ENCODE measurements around the gene TUSC2.

TUSC2 gene

DNA sequence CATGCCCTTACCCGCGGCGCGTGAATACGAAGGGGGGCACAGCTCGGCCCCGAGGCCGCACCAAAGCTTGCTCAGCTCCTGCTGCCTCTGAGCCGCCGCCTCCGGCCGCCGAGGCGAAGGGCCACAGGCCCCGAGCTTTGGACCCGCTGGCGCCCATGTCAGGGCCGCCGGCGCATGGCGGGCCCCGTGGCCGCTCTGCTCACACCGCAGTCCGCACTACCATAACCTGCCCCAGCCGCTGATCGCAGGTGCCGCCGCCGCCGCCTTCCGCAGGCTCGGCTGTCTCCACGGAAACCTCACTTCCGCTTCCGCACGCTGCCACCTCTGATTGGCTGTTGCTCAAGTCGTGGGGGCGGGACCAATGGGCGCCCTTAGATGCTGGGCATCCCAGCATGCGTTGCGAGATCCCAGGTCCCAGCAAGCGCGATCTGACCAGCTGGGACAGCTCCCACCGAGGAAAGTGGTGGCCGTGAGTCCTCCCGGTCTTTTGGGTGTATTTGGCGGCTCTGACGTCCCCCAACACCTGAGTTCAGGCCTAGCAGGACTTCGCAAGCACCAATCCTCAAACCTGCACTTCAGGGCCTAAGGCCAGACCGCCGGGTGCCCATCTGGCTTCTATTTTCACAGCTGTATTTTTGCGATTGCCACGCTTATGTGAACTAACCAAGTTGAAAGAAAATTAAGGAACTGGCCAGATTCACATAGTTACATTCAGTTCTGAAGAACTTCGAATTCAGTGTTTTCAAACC lies at the start of gene TUSC2:
TUSC2 (minus strand) TSS at position 281 of the 749 bp plus-strand sequence; CDS start at position 157, 124 bp downstream.
- Histone ChIP-seq H2AFZ (ENCODE audit: low read depth, low read length) (peak within 1 kb of the TSS; percentile 78), H4K20me1 (ENCODE audit: insufficient read depth, low read length) (peaks cover 31% of the 10 kb centered on the region), H3K9ac (ENCODE audit: low read depth, low read length) (peak within 1 kb of the TSS; percentile 79), H3K9me3 (ENCODE audit: insufficient read depth, low read length, severe bottlenecking) (no peaks in the 10 kb centered on the region), H3K27me3 (ENCODE audit: insufficient read depth, low read length, poor library complexity) (no peaks in the 10 kb centered on the region), H3K4me2 (ENCODE audit: insufficient read depth, low read length) (peak within 1 kb of the TSS; percentile 80), H3K27ac (ENCODE audit: low read length) (peak within 1 kb of the TSS; percentile 73), H3K36me3 (ENCODE audit: insufficient read depth, low read length) (peaks cover 62% of the 10 kb centered on the region), H3K4me1 (ENCODE audit: insufficient read depth, low read length) (peaks cover 58% of the 10 kb centered on the region), H3K4me3 (ENCODE audit: low read depth in 1 of 2, low read length in 2 of 2) (peak within 1 kb of the TSS; percentile 88 to 89), H3K79me2 (ENCODE audit: insufficient read depth, low read length) (peaks cover 42% of the 10 kb centered on the region)
- ATAC-seq (ENCODE audit: insufficient read depth, low read depth) (peak; percentile 95), DNase-seq (peak; percentile 96)
- TF ChIP-seq CTCF (IDR thresholded peaks at IDR 0.05; ENCODE audit: borderline replicate concordance, extremely low read depth, low read length, poor library complexity, severe bottlenecking): no peak
- no peak for TF ChIP-seq EZH2 (IDR thresholded peaks at IDR 0.05; ENCODE audit: borderline replicate concordance, low read depth, low read length, severe bottlenecking)

- H2AFZ ChIP-seq (ENCODE audit: low read depth, low read length): no peak overlapping the region
- no peak overlapping the region for H3K9ac ChIP-seq (ENCODE audit: low read depth, low read length)
- H3K4me3 ChIP-seq (ENCODE audit: low read depth in 1 of 2, low read length in 2 of 2): no peak overlapping the region
- no peaks in the 10 kb centered on the region for H3K36me3 ChIP-seq (ENCODE audit: insufficient read depth, low read length)
- TF ChIP-seq CTCF (IDR thresholded peaks at IDR 0.05; ENCODE audit: borderline replicate concordance, extremely low read depth, low read length, poor library complexity, severe bottlenecking): peak; percentile 25
- TF ChIP-seq EZH2 (IDR thresholded peaks at IDR 0.05; ENCODE audit: borderline replicate concordance, low read depth, low read length, severe bottlenecking): no peak
- 0 out of 2 replicates have a peak, but pooled peaks cover 2% of the 10 kb centered on the region for H3K4me1 ChIP-seq (ENCODE audit: insufficient read depth, low read length)
- no peaks in the 10 kb centered on the region for H3K9me3 ChIP-seq (ENCODE audit: insufficient read depth, low read length, severe bottlenecking)
- H3K4me2 ChIP-seq (ENCODE audit: insufficient read depth, low read length): no peak overlapping the region
- no peak for DNase-seq
- no peaks in the 10 kb centered on the region for H3K27me3 ChIP-seq (ENCODE audit: insufficient read depth, low read length, poor library complexity)
- no peaks in the 10 kb centered on the region for H3K79me2 ChIP-seq (ENCODE audit: insufficient read depth, low read length)
- no peak for ATAC-seq (ENCODE audit: insufficient read depth, low read depth)
- no peaks in the 10 kb centered on the region; the same call in 1 of the 2 replicates for H4K20me1 ChIP-seq (ENCODE audit: insufficient read depth, low read length)
- H3K27ac ChIP-seq (ENCODE audit: low read length): no peak overlapping the region
Measured at GRCh38 chr3:50375258-50375931, 47.4 kb upstream of the TUSC2 start.

DNA sequence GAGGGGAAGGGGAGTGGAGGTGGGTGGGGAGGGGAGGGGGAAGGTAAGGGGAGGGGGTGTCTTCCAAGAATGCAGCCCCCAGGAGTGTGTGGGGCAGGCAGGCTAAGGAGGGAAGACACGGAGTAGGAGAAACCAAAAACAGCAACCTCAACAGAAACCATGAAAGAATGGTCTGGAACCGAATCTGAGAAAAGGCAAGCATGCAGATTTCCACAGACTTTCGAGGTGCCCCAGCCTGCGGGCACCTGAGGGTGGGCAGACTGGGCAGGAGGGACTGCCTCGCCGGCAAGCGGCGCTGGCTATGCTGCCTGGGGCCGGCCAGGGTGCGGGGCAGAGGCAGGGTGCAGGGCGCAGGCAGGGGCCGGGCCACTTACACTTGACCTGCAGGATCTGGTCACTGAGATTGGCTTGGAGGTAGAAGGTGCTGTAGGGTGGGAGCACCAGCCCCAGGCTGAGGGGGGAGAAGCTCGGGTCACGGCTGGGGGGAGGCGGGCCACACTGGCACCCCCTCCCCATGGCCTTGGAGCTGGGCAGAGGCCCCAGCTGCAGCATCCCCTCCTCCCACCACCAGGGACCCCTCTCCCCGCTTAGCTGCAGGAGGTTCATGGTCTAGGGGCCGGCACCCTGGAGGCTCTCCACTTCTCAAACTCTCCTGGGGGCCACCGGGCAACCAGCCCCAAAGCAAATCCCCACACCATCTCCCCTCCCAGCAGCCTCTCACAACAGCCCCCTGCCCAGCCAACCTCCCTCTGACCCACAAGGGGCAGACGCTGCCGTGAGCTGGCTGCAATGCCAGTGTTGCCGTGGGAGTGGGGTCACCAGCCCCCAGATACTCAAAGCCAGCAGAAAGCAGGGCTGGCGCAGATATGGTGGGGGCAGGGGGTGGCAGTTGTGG lies 46.6 kb upstream of the TUSC2 start:
- no peaks in the 10 kb centered on the region; the same call in 1 of the 2 replicates for H4K20me1 ChIP-seq (ENCODE audit: insufficient read depth, low read length)
- no peak for DNase-seq
- 0 out of 2 replicates have a peak, but pooled peaks cover 2% of the 10 kb centered on the region for H3K4me1 ChIP-seq (ENCODE audit: insufficient read depth, low read length)
- no peak for ATAC-seq (ENCODE audit: insufficient read depth, low read depth)
- H3K36me3 ChIP-seq (ENCODE audit: insufficient read depth, low read length): no peaks in the 10 kb centered on the region
- no peak overlapping the region for H3K9ac ChIP-seq (ENCODE audit: low read depth, low read length)
- H3K9me3 ChIP-seq (ENCODE audit: insufficient read depth, low read length, severe bottlenecking): no peaks in the 10 kb centered on the region
- H3K27me3 ChIP-seq (ENCODE audit: insufficient read depth, low read length, poor library complexity): no peaks in the 10 kb centered on the region
- no peak overlapping the region for H3K4me3 ChIP-seq (ENCODE audit: low read depth in 1 of 2, low read length in 2 of 2)
- no peak overlapping the region for H3K4me2 ChIP-seq (ENCODE audit: insufficient read depth, low read length)
- no peak for TF ChIP-seq CTCF (IDR thresholded peaks at IDR 0.05; ENCODE audit: borderline replicate concordance, extremely low read depth, low read length, poor library complexity, severe bottlenecking)
- TF ChIP-seq EZH2 (IDR thresholded peaks at IDR 0.05; ENCODE audit: borderline replicate concordance, low read depth, low read length, severe bottlenecking): no peak
- H2AFZ ChIP-seq (ENCODE audit: low read depth, low read length): no peak overlapping the region
- no peaks in the 10 kb centered on the region for H3K79me2 ChIP-seq (ENCODE audit: insufficient read depth, low read length)
- H3K27ac ChIP-seq (ENCODE audit: low read length): no peak overlapping the region

All from DND-41 (cell line).